ENCODE measurements around the gene RAB43. TPM values are rescaled to one million over a fixed set of nuclear protein-coding genes. Genes with fewer than 3 reads are reported as not detected.

The RAB43 gene
- total RNA-seq, 1 donor from 2014 or later: 0.36 TPM

- no peaks in the 10 kb centered on the region for H3F3A ChIP-seq (ENCODE audit: low read depth)
- no peak overlapping the region for H3K9ac ChIP-seq
- DNase-seq (ENCODE audit: low spot score): no peak
- no peaks in the 10 kb centered on the region for H3K27me3 ChIP-seq
- no peaks in the 10 kb centered on the region for H3K4me1 ChIP-seq
- H3K79me2 ChIP-seq (ENCODE audit: low read depth): no peaks in the 10 kb centered on the region
- Mint-ChIP-seq H3K27ac (peak overlapping the region; percentile 61), H3K27me3 (ENCODE audit: insufficient read depth, low read depth) (peaks cover 2% of the 10 kb centered on the region), H3K4me1 (peaks cover 36% of the 10 kb centered on the region), H3K36me3 (no peaks in the 10 kb centered on the region), H3K9me3 (no peaks in the 10 kb centered on the region), H3K4me3 (no peak overlapping the region)
- H2AFZ ChIP-seq (replicated peaks): no peak overlapping the region
- no peaks in the 10 kb centered on the region for H3K9me3 ChIP-seq (ENCODE audit: low read depth)
- TF ChIP-seq EZH2phosphoT487 (IDR thresholded peaks at IDR 0.05) (no peak), CTCF (IDR thresholded peaks at IDR 0.05) (no peak), EZH2 (IDR thresholded peaks at IDR 0.05) (no peak)
- no peaks in the 10 kb centered on the region for H3K36me3 ChIP-seq
- no peak overlapping the region for H3K27ac ChIP-seq
- no peak overlapping the region for H3K4me2 ChIP-seq
- H3K4me3 ChIP-seq: no peak overlapping the region
- H4K20me1 ChIP-seq (ENCODE audit: low read depth): no peaks in the 10 kb centered on the region
Measured at GRCh38 chr3:129054605-129055104, 66.9 kb downstream of the RAB43 start.

- no peaks in the 10 kb centered on the region for H3K27me3 ChIP-seq
Measured at GRCh38 chr3:129052675-129053074, 68.9 kb downstream of the RAB43 start.

GRCh38 chr3:129051871-129052340 lies 69.7 kb downstream of the RAB43 start:
- Histone ChIP-seq H4K20me1 (ENCODE audit: low read depth) (no peaks in the 10 kb centered on the region), H2AFZ (replicated peaks) (no peak overlapping the region), H3K4me1 (no peaks in the 10 kb centered on the region), H3K27ac (no peak overlapping the region), H3K27me3 (no peaks in the 10 kb centered on the region), H3K9ac (no peak overlapping the region), H3K36me3 (no peaks in the 10 kb centered on the region), H3K9me3 (ENCODE audit: low read depth) (no peaks in the 10 kb centered on the region), H3K4me2 (no peak overlapping the region), H3K79me2 (ENCODE audit: low read depth) (no peaks in the 10 kb centered on the region), H3F3A (ENCODE audit: low read depth) (no peaks in the 10 kb centered on the region), H3K4me3 (no peak overlapping the region)
- no peak overlapping the region for H3K4me3 Mint-ChIP-seq
- peaks cover 6% of the 10 kb centered on the region for H3K36me3 Mint-ChIP-seq
- peak overlapping the region; percentile 54 for H3K27ac Mint-ChIP-seq
- TF ChIP-seq CTCF (IDR thresholded peaks at IDR 0.05): no peak
- TF ChIP-seq EZH2phosphoT487 (IDR thresholded peaks at IDR 0.05): no peak
- no peak for TF ChIP-seq EZH2 (IDR thresholded peaks at IDR 0.05)
- no peak for DNase-seq (ENCODE audit: low spot score)
- H3K27me3 Mint-ChIP-seq (ENCODE audit: insufficient read depth, low read depth): no peaks in the 10 kb centered on the region
- peaks cover 25% of the 10 kb centered on the region for H3K4me1 Mint-ChIP-seq
- peaks cover 14% of the 10 kb centered on the region for H3K9me3 Mint-ChIP-seq

More at GRCh38 chr3:129052675-129053074, 68.9 kb downstream of the RAB43 start:
- Mint-ChIP-seq H3K9me3 (peaks cover 11% of the 10 kb centered on the region), H3K36me3 (peaks cover 6% of the 10 kb centered on the region), H3K4me3 (no peak overlapping the region), H3K27me3 (ENCODE audit: insufficient read depth, low read depth) (peaks cover 2% of the 10 kb centered on the region), H3K27ac (no peak overlapping the region), H3K4me1 (peaks cover 25% of the 10 kb centered on the region)
- no peak overlapping the region for H2AFZ ChIP-seq (replicated peaks)
- H3K9ac ChIP-seq: no peak overlapping the region
- DNase-seq (ENCODE audit: low spot score): no peak
- H3K4me3 ChIP-seq: no peak overlapping the region
- H3K9me3 ChIP-seq (ENCODE audit: low read depth): no peaks in the 10 kb centered on the region
- H3K4me2 ChIP-seq: no peak overlapping the region
- no peaks in the 10 kb centered on the region for H3K4me1 ChIP-seq
- no peaks in the 10 kb centered on the region for H3F3A ChIP-seq (ENCODE audit: low read depth)
- no peaks in the 10 kb centered on the region for H3K79me2 ChIP-seq (ENCODE audit: low read depth)
- H3K36me3 ChIP-seq: no peaks in the 10 kb centered on the region
- TF ChIP-seq EZH2phosphoT487 (IDR thresholded peaks at IDR 0.05) (no peak), EZH2 (IDR thresholded peaks at IDR 0.05) (no peak), CTCF (IDR thresholded peaks at IDR 0.05) (no peak)
- H3K27ac ChIP-seq: no peak overlapping the region
- H4K20me1 ChIP-seq (ENCODE audit: low read depth): no peaks in the 10 kb centered on the region
